NCI-H774 (cell line): ENCODE measurements around the gene ARIH2.
"Not testable (repeated sequence)": the region's sequence is repeated elsewhere in the genome, so short reads cannot be mapped to it uniquely, and the experiment has no call there.

Experiments
- DNase-seq: peaks from one replicate; lab custom pipeline; 2025; lab: John Stamatoyannopoulos, UW

The ARIH2 gene

GRCh38 chr3:49004352-49005302 lies 86.0 kb downstream of the ARIH2 start:
- no peak for DNase-seq

GRCh38 chr3:49005303-49005680 lies 86.7 kb downstream of the ARIH2 start:
- no peak for DNase-seq

GRCh38 chr3:49005998-49006397 lies 87.4 kb downstream of the ARIH2 start:
- DNase-seq: no peak

GRCh38 chr3:49006408-49007067 lies 87.9 kb downstream of the ARIH2 start:
- no peak for DNase-seq

- peak; percentile 88 for DNase-seq
Observed at GRCh38 chr3:49007068-49007770, 88.6 kb downstream of the ARIH2 start, which contains the start of gene WDR6. Gene WDR6, plus strand, starts transcription at chr3:49007391. Its CDS starts 41 bp downstream, at chr3:49007432.

GRCh38 chr3:49007771-49008528 lies 89.3 kb downstream of the ARIH2 start:
- peak; percentile 54 for DNase-seq

- not testable (repeated sequence) for DNase-seq
Observed at GRCh38 chr3:49008627-49009026, 90.0 kb downstream of the ARIH2 start.

- no peak for DNase-seq
Observed at GRCh38 chr3:49009396-49009795, 90.8 kb downstream of the ARIH2 start.

GRCh38 chr3:49012441-49013017 lies 93.9 kb downstream of the ARIH2 start:
- DNase-seq: no peak

GRCh38 chr3:49013113-49013737 lies 94.6 kb downstream of the ARIH2 start:
- no peak for DNase-seq

GRCh38 chr3:49013738-49014660 lies 95.4 kb downstream of the ARIH2 start:
- no peak for DNase-seq

GRCh38 chr3:49015072-49015471 lies 96.4 kb downstream of the ARIH2 start:
- DNase-seq: no peak

- no peak for DNase-seq
Observed at GRCh38 chr3:49015765-49016164, 97.1 kb downstream of the ARIH2 start.

GRCh38 chr3:49016414-49017228 lies 98.0 kb downstream of the ARIH2 start:
- no peak for DNase-seq

GRCh38 chr3:49017229-49017970 lies 98.8 kb downstream of the ARIH2 start:
- DNase-seq: no peak

GRCh38 chr3:49017971-49018706 lies 99.5 kb downstream of the ARIH2 start, which contains the start of gene DALRD3:
Gene DALRD3, minus strand, starts transcription at chr3:49018580. Its CDS starts 16 bp downstream, at chr3:49018564.
- peak; percentile 58 for DNase-seq

- no peak for DNase-seq
Observed at GRCh38 chr3:49018707-49019006, 100.0 kb downstream of the ARIH2 start.

GRCh38 chr3:49019941-49020329 lies 101.3 kb downstream of the ARIH2 start:
- no peak for DNase-seq
